ENCODE data around the gene LYSET.

Gene LYSET

GRCh38 chr14:93186956-93187355 is 1.8 kb downstream of the LYSET start:
- Histone ChIP-seq H2BK120ac (ENCODE audit: low read depth, low read length) (no peak overlapping the region), H2BK12ac (ENCODE audit: low read length) (no peak overlapping the region), H3K9me3 (replicated peaks in 1 of 2; ENCODE audit: control insufficient read depth in 2 of 2, insufficient read depth in 1 of 2, low read depth in 1 of 2, low read length in 2 of 2) (no peaks in the 10 kb centered on the region), H3K4me3 (ENCODE audit: low read length in 2 of 2) (no peak overlapping the region), H4K8ac (ENCODE audit: low read depth, low read length) (no peak overlapping the region), H3K27ac (replicated peaks; ENCODE audit: low read length) (no peak overlapping the region), H3K23ac (ENCODE audit: low read depth, low read length, poor library complexity) (no peak overlapping the region), H3K14ac (ENCODE audit: low read length) (no peak overlapping the region), H3K27me3 (ENCODE audit: control insufficient read depth in 3 of 3, insufficient read depth in 3 of 3, low read depth in 1 of 3, low read length in 3 of 3) (no peaks in the 10 kb centered on the region), H3K79me1 (ENCODE audit: low read depth, low read length) (peaks cover 3% of the 10 kb centered on the region), H3K4me1 (ENCODE audit: control insufficient read depth in 2 of 2, insufficient read depth in 1 of 2, low read depth in 1 of 2, low read length in 2 of 2) (peaks cover 3 to 5% of the 10 kb centered on the region in 2 donors), H2BK5ac (ENCODE audit: low read length) (no peak overlapping the region), H3K4me2 (ENCODE audit: insufficient read depth, low read length, poor library complexity, severe bottlenecking) (no peak overlapping the region), H3K4ac (ENCODE audit: low read length) (no peak overlapping the region), H3K9ac (ENCODE audit: low read depth, low read length, poor library complexity) (no peak overlapping the region), H2AFZ (ENCODE audit: low read length) (no peak overlapping the region), H2AK5ac (ENCODE audit: low read depth, low read length) (no peak overlapping the region), H3K18ac (ENCODE audit: low read length) (no peak overlapping the region), H4K91ac (ENCODE audit: low read depth, low read length, poor library complexity) (no peak overlapping the region), H3K36me3 (replicated peaks in 1 of 2; ENCODE audit: control insufficient read depth in 2 of 2, insufficient read depth in 2 of 2, low read length in 2 of 2) (peaks cover 6 to 65% of the 10 kb centered on the region in 2 donors), H2BK15ac (ENCODE audit: low read length) (no peak overlapping the region)
- WGBS, 2 donors (ENCODE audit: extremely low coverage in 2 of 2, insufficient read length in 2 of 2, insufficient replicate concordance in 1 of 2) = no CpG with 5 or more reads among the region's 3 CpGs
- no peak for DNase-seq (ENCODE audit: low spot score)

GRCh38 chr14:93195316-93195999 is 10.3 kb downstream of the LYSET start:
- no peak overlapping the region for H2BK120ac ChIP-seq (ENCODE audit: low read depth, low read length)
- H3K9ac ChIP-seq (ENCODE audit: low read depth, low read length, poor library complexity) = no peak overlapping the region
- H3K27ac ChIP-seq (replicated peaks; ENCODE audit: low read length) = no peak overlapping the region
- H4K8ac ChIP-seq (ENCODE audit: low read depth, low read length) = no peak overlapping the region
- H3K4ac ChIP-seq (ENCODE audit: low read length) = no peak overlapping the region
- no peak overlapping the region for H3K4me3 ChIP-seq (ENCODE audit: low read length in 2 of 2)
- no peaks in the 10 kb centered on the region for H3K9me3 ChIP-seq (replicated peaks in 1 of 2; ENCODE audit: control insufficient read depth in 2 of 2, insufficient read depth in 1 of 2, low read depth in 1 of 2, low read length in 2 of 2)
- H2BK15ac ChIP-seq (ENCODE audit: low read length) = no peak overlapping the region
- H3K14ac ChIP-seq (ENCODE audit: low read length) = no peak overlapping the region
- DNase-seq (ENCODE audit: low spot score) = no peak
- H3K79me1 ChIP-seq (ENCODE audit: low read depth, low read length) = peaks cover 2% of the 10 kb centered on the region
- no CpG with 5 or more reads among the region's 1 CpG for WGBS, 2 donors (ENCODE audit: extremely low coverage in 2 of 2, insufficient read length in 2 of 2, insufficient replicate concordance in 1 of 2)
- H3K4me2 ChIP-seq (ENCODE audit: insufficient read depth, low read length, poor library complexity, severe bottlenecking) = no peak overlapping the region
- H3K4me1 ChIP-seq (ENCODE audit: control insufficient read depth in 2 of 2, insufficient read depth in 1 of 2, low read depth in 1 of 2, low read length in 2 of 2) = no peaks in the 10 kb centered on the region
- no peaks in the 10 kb centered on the region for H3K27me3 ChIP-seq (ENCODE audit: control insufficient read depth in 3 of 3, insufficient read depth in 3 of 3, low read depth in 1 of 3, low read length in 3 of 3)
- H3K36me3 ChIP-seq (replicated peaks in 1 of 2; ENCODE audit: control insufficient read depth in 2 of 2, insufficient read depth in 2 of 2, low read length in 2 of 2) = peaks cover 0 to 11% of the 10 kb centered on the region in 2 donors
- H2BK12ac ChIP-seq (ENCODE audit: low read length) = no peak overlapping the region
- no peak overlapping the region for H2AK5ac ChIP-seq (ENCODE audit: low read depth, low read length)
- H3K23ac ChIP-seq (ENCODE audit: low read depth, low read length, poor library complexity) = no peak overlapping the region
- H2AFZ ChIP-seq (ENCODE audit: low read length) = no peak overlapping the region
- H3K18ac ChIP-seq (ENCODE audit: low read length) = no peak overlapping the region
- H4K91ac ChIP-seq (ENCODE audit: low read depth, low read length, poor library complexity) = no peak overlapping the region
- no peak overlapping the region for H2BK5ac ChIP-seq (ENCODE audit: low read length)

DNA sequence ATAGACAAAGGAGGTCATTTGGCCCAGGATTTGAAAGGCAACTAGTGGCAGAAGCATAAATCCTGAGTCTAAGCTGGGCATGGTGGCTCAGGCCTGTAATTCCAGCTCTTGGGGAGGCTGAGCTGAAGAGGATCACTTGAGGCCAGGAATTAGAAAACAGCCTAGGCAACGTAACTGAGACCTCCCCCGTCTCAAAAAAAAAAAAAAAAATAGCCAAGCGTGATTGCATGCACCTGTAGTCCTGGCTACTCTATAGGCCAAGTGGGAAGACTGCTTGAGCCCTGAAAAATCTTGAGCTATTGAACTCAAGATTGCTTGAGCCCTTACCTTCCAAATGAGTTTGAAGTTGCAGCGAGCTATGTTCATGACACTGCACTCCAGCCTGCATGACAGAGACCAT is 13.9 kb downstream of the LYSET start:
- no peak overlapping the region for H3K4me2 ChIP-seq (ENCODE audit: insufficient read depth, low read length, poor library complexity, severe bottlenecking)
- H2AFZ ChIP-seq (ENCODE audit: low read length) = no peak overlapping the region
- H2BK12ac ChIP-seq (ENCODE audit: low read length) = no peak overlapping the region
- H3K14ac ChIP-seq (ENCODE audit: low read length) = no peak overlapping the region
- H4K91ac ChIP-seq (ENCODE audit: low read depth, low read length, poor library complexity) = no peak overlapping the region
- WGBS, 2 donors (ENCODE audit: extremely low coverage in 2 of 2, insufficient read length in 2 of 2, insufficient replicate concordance in 1 of 2) = no CpG with 5 or more reads among the region's 4 CpGs
- no peak overlapping the region for H2BK5ac ChIP-seq (ENCODE audit: low read length)
- no peak overlapping the region for H2AK5ac ChIP-seq (ENCODE audit: low read depth, low read length)
- no peak overlapping the region for H3K23ac ChIP-seq (ENCODE audit: low read depth, low read length, poor library complexity)
- no peak for DNase-seq (ENCODE audit: low spot score)
- no peak overlapping the region for H4K8ac ChIP-seq (ENCODE audit: low read depth, low read length)
- H3K27ac ChIP-seq (replicated peaks; ENCODE audit: low read length) = no peak overlapping the region
- no peak overlapping the region for H2BK15ac ChIP-seq (ENCODE audit: low read length)
- H2BK120ac ChIP-seq (ENCODE audit: low read depth, low read length) = no peak overlapping the region
- no peaks in the 10 kb centered on the region for H3K4me1 ChIP-seq (ENCODE audit: control insufficient read depth in 2 of 2, insufficient read depth in 1 of 2, low read depth in 1 of 2, low read length in 2 of 2)
- no peak overlapping the region for H3K4me3 ChIP-seq (ENCODE audit: low read length in 2 of 2)
- peaks cover 0 to 11% of the 10 kb centered on the region in 2 donors for H3K36me3 ChIP-seq (replicated peaks in 1 of 2; ENCODE audit: control insufficient read depth in 2 of 2, insufficient read depth in 2 of 2, low read length in 2 of 2)
- H3K18ac ChIP-seq (ENCODE audit: low read length) = no peak overlapping the region
- peaks cover 2% of the 10 kb centered on the region for H3K79me1 ChIP-seq (ENCODE audit: low read depth, low read length)
- no peak overlapping the region for H3K4ac ChIP-seq (ENCODE audit: low read length)
- no peaks in the 10 kb centered on the region for H3K9me3 ChIP-seq (replicated peaks in 1 of 2; ENCODE audit: control insufficient read depth in 2 of 2, insufficient read depth in 1 of 2, low read depth in 1 of 2, low read length in 2 of 2)
- no peak overlapping the region for H3K9ac ChIP-seq (ENCODE audit: low read depth, low read length, poor library complexity)
- no peaks in the 10 kb centered on the region for H3K27me3 ChIP-seq (ENCODE audit: control insufficient read depth in 3 of 3, insufficient read depth in 3 of 3, low read depth in 1 of 3, low read length in 3 of 3)

DNA sequence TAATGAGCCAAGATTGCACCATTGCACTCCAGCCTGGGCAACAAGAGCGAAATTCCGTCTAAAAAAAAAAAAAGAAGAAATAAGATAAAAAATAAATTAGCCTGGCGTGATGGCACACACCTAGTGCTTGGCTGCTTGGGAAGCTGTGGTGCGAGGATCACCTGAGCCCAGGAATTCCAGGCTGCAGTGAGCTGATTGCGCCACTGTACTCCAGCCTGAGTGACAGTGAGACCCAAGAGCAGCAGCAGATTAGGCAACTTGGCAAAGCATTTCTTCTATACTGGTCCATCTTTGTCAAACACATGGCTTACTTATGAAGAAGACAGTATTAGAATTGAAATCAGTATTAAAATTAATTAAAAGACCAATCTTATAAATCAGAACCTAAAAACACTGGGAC is 15.4 kb downstream of the LYSET start:
- Histone ChIP-seq H3K4me1 (ENCODE audit: control insufficient read depth in 2 of 2, insufficient read depth in 1 of 2, low read depth in 1 of 2, low read length in 2 of 2) (no peaks in the 10 kb centered on the region), H2AFZ (ENCODE audit: low read length) (no peak overlapping the region), H3K14ac (ENCODE audit: low read length) (no peak overlapping the region), H3K27me3 (ENCODE audit: control insufficient read depth in 3 of 3, insufficient read depth in 3 of 3, low read depth in 1 of 3, low read length in 3 of 3) (no peaks in the 10 kb centered on the region), H2BK12ac (ENCODE audit: low read length) (no peak overlapping the region), H3K23ac (ENCODE audit: low read depth, low read length, poor library complexity) (no peak overlapping the region), H3K4ac (ENCODE audit: low read length) (no peak overlapping the region), H4K8ac (ENCODE audit: low read depth, low read length) (no peak overlapping the region), H2BK5ac (ENCODE audit: low read length) (no peak overlapping the region), H4K91ac (ENCODE audit: low read depth, low read length, poor library complexity) (no peak overlapping the region), H3K79me1 (ENCODE audit: low read depth, low read length) (peaks cover 2% of the 10 kb centered on the region), H3K18ac (ENCODE audit: low read length) (no peak overlapping the region), H3K4me3 (ENCODE audit: low read length in 2 of 2) (no peak overlapping the region), H3K4me2 (ENCODE audit: insufficient read depth, low read length, poor library complexity, severe bottlenecking) (no peak overlapping the region), H3K27ac (replicated peaks; ENCODE audit: low read length) (no peak overlapping the region), H3K36me3 (replicated peaks in 1 of 2; ENCODE audit: control insufficient read depth in 2 of 2, insufficient read depth in 2 of 2, low read length in 2 of 2) (peaks cover 0 to 22% of the 10 kb centered on the region in 2 donors), H2BK120ac (ENCODE audit: low read depth, low read length) (no peak overlapping the region), H2AK5ac (ENCODE audit: low read depth, low read length) (no peak overlapping the region), H3K9me3 (replicated peaks in 1 of 2; ENCODE audit: control insufficient read depth in 2 of 2, insufficient read depth in 1 of 2, low read depth in 1 of 2, low read length in 2 of 2) (no peaks in the 10 kb centered on the region), H2BK15ac (ENCODE audit: low read length) (no peak overlapping the region), H3K9ac (ENCODE audit: low read depth, low read length, poor library complexity) (no peak overlapping the region)
- no peak for DNase-seq (ENCODE audit: low spot score)
- no CpG with 5 or more reads among the region's 5 CpGs for WGBS, 2 donors (ENCODE audit: extremely low coverage in 2 of 2, insufficient read length in 2 of 2, insufficient replicate concordance in 1 of 2)

Data from neuronal stem cell (in vitro differentiated cells).